Stimulated activated CD8-positive, alpha-beta memory T cell treated with anti-CD3 and anti-CD28 coated beads, Interleukin-7, amount 100 ng/mL, for 4 hours (primary cell): Measurements from ENCODE around the gene CHCHD6.

ENCODE experiments used
- DNase-seq, 2 donors: peaks; one replicate each; pipeline ENCODE4 v3.0.0-alpha.2; 2020; ENCODE audit warnings: low read depth in 2 of 2

The CHCHD6 gene

GRCh38 chr3:126826693-126827092 lies 122.7 kb downstream of the CHCHD6 start:
- DNase-seq = no peak

GRCh38 chr3:126827121-126827520 lies 123.1 kb downstream of the CHCHD6 start:
- no peak for DNase-seq

- DNase-seq = no peak
Measured at GRCh38 chr3:126828306-126828705, 124.3 kb downstream of the CHCHD6 start.

- no peak for DNase-seq
Measured at GRCh38 chr3:126832933-126833332, 128.9 kb downstream of the CHCHD6 start.

GRCh38 chr3:126834596-126835471 lies 130.8 kb downstream of the CHCHD6 start:
- no peak for DNase-seq

GRCh38 chr3:126835472-126836219 lies 131.6 kb downstream of the CHCHD6 start:
- no peak for DNase-seq

GRCh38 chr3:126836220-126836860 lies 132.3 kb downstream of the CHCHD6 start:
- DNase-seq = no peak

GRCh38 chr3:126837773-126838172 lies 133.7 kb downstream of the CHCHD6 start:
- no peak for DNase-seq

GRCh38 chr3:126845920-126846715 lies 142.1 kb downstream of the CHCHD6 start:
- DNase-seq = no peak

- no peak for DNase-seq
Measured at GRCh38 chr3:126847061-126847460, 143.0 kb downstream of the CHCHD6 start.

- no peak for DNase-seq
Measured at GRCh38 chr3:126848991-126849390, 145.0 kb downstream of the CHCHD6 start.

GRCh38 chr3:126849768-126850167 lies 145.7 kb downstream of the CHCHD6 start:
- no peak for DNase-seq

- no peak for DNase-seq
Measured at GRCh38 chr3:126850370-126851085, 146.5 kb downstream of the CHCHD6 start.

GRCh38 chr3:126851382-126851781 lies 147.3 kb downstream of the CHCHD6 start:
- DNase-seq = no peak

- no peak for DNase-seq
Measured at GRCh38 chr3:126851934-126852333, 147.9 kb downstream of the CHCHD6 start.

- no peak for DNase-seq
Measured at GRCh38 chr3:126852511-126852910, 148.5 kb downstream of the CHCHD6 start.

- DNase-seq = no peak
Measured at GRCh38 chr3:126854666-126855065, 150.6 kb downstream of the CHCHD6 start.

- no peak for DNase-seq
Measured at GRCh38 chr3:126855374-126855773, 151.3 kb downstream of the CHCHD6 start.

GRCh38 chr3:126857928-126858327 lies 153.9 kb downstream of the CHCHD6 start:
- DNase-seq = no peak

- DNase-seq = no peak
Measured at GRCh38 chr3:126858401-126858800, 154.4 kb downstream of the CHCHD6 start.

GRCh38 chr3:126858887-126859286 lies 154.8 kb downstream of the CHCHD6 start:
- DNase-seq = no peak
